SK-N-SH treated with all-trans-retinoic acid at 6 μM for 48 hours (cell line): ENCODE data around the gene TMIGD3.

ENCODE experiments used
- BACH2 ChIP-seq: fragments of 250-450 bp; sonication (Bioruptor Pico); IDR thresholded peaks from 2 replicates; pipeline ENCODE4 v1.9.0; 2021; ENCODE audit warnings: mild to moderate bottlenecking, borderline replicate concordance
- CSRNP3 ChIP-seq: fragments of 250-450 bp; sonication (Bioruptor Pico); IDR thresholded peaks from 2 replicates; pipeline ENCODE4 v1.5.1; 2021; ENCODE audit warnings: mild to moderate bottlenecking, moderate library complexity
- ESRRG ChIP-seq: fragments of 250-450 bp; sonication (Bioruptor Pico); IDR thresholded peaks from 2 replicates; pipeline ENCODE4 v1.6.1; 2021; ENCODE audit warnings: mild to moderate bottlenecking
- GLIS3 ChIP-seq: fragments of 250-450 bp; sonication (Bioruptor Pico); IDR thresholded peaks from 2 replicates; pipeline ENCODE4 v1.5.0; 2020; ENCODE audit warnings: mild to moderate bottlenecking, moderate library complexity
- ISL1 ChIP-seq: fragments of 250-450 bp; sonication (Bioruptor Pico); IDR thresholded peaks from 2 replicates; pipeline ENCODE4 v2.1.2; 2022; ENCODE audit warnings: mild to moderate bottlenecking, moderate library complexity
- OSR1 ChIP-seq: fragments of 250-450 bp; sonication (Bioruptor Pico); IDR thresholded peaks from 2 replicates; pipeline ENCODE4 v1.8.0; 2022; ENCODE audit warnings: moderate library complexity, mild to moderate bottlenecking, inconsistent platforms
- TOX ChIP-seq: fragments of 250-450 bp; sonication (Bioruptor Pico); IDR thresholded peaks from 2 replicates; pipeline ENCODE4 v1.8.0; 2021; ENCODE audit warnings: mild to moderate bottlenecking, moderate library complexity, borderline replicate concordance
- TSHZ2 ChIP-seq: fragments of 250-450 bp; sonication (Bioruptor Pico); IDR thresholded peaks from 2 replicates; pipeline ENCODE4 v1.5.0; 2020; ENCODE audit warnings: mild to moderate bottlenecking, moderate library complexity
- ZFP30 ChIP-seq: fragments of 450-650 bp; formaldehyde crosslinking; IDR thresholded peaks from 2 replicates; pipeline ENCODE4 v1.5.0; 2022; ENCODE audit warnings: mild to moderate bottlenecking, moderate library complexity
- ZNF565 ChIP-seq: fragments of 450-650 bp; formaldehyde crosslinking; conservative IDR thresholded peaks from 2 replicates; pipeline ENCODE4 v1.5.0; 2020; ENCODE audit warnings: low read depth, mild to moderate bottlenecking, moderate library complexity
- ZNF8 ChIP-seq: fragments of 450-650 bp; formaldehyde crosslinking; IDR thresholded peaks from 2 replicates; pipeline ENCODE4 v1.5.0; 2020; ENCODE audit warnings: mild to moderate bottlenecking, moderate library complexity
- TF ChIP-seq, protein P1 (sequence below): fragments of 250-450 bp; sonication (Bioruptor Pico); IDR thresholded peaks from 2 replicates; pipeline ENCODE4 v1.8.0; 2020; ENCODE audit warnings: mild to moderate bottlenecking, moderate library complexity, borderline replicate concordance

DNA sequence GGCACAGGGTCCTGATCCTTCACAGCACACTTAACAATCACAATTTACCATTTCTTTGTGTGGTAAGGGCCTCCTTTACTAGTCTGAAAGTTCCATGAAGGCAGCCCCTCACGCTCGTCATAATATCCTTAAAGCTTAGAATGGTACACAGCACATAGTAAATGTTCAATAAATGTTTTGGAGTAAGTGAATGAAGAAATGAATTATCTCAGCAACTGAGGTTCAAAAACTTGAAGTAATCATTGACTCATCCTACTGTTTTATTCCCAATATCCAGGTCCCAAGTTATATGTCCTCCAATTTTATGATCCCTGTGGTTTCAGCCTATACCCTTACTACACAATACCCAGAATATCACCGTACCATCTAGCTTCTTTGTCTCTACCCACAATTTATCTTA lies 31.9 kb downstream of the TMIGD3 start:
- TF ChIP-seq ISL1 (CRISPR knock-in tag) (no peak), TOX (CRISPR knock-in tag) (no peak), ZFP30 (CRISPR knock-in tag) (no peak), TSHZ2 (CRISPR knock-in tag) (no peak), ESRRG (CRISPR knock-in tag) (no peak), BACH2 (CRISPR knock-in tag) (no peak), OSR1 (CRISPR knock-in tag) (no peak), ZNF8 (CRISPR knock-in tag) (no peak), CSRNP3 (no peak), ZNF565 (CRISPR knock-in tag) (no peak), GLIS3 (no peak)
- TF ChIP-seq, protein P1, sequence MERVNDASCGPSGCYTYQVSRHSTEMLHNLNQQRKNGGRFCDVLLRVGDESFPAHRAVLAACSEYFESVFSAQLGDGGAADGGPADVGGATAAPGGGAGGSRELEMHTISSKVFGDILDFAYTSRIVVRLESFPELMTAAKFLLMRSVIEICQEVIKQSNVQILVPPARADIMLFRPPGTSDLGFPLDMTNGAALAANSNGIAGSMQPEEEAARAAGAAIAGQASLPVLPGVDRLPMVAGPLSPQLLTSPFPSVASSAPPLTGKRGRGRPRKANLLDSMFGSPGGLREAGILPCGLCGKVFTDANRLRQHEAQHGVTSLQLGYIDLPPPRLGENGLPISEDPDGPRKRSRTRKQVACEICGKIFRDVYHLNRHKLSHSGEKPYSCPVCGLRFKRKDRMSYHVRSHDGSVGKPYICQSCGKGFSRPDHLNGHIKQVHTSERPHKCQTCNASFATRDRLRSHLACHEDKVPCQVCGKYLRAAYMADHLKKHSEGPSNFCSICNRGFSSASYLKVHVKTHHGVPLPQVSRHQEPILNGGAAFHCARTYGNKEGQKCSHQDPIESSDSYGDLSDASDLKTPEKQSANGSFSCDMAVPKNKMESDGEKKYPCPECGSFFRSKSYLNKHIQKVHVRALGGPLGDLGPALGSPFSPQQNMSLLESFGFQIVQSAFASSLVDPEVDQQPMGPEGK (CRISPR knock-in tag), result no peak
